T47D (cell line): ENCODE measurements around the gene FCF1.

Experiments
- DNase-seq, 2 experiments: peaks; one replicate each; pipeline versions ENCODE4 v3.0.0 to v3.0.0-alpha.2; 2011 to 2012; ENCODE audit warnings: low read depth in 1 of 2, low spot score in 1 of 2
- JUND ChIP-seq: IDR thresholded peaks from 2 replicates; pipeline ENCODE4 v1.6.1; 2012; ENCODE audit warnings: low read depth
- in situ Hi-C: cut with HindIII; loops from 2 replicates; pipeline ENCODE4 v1.10.0; 2016; ENCODE audit warnings: low sequenced_read_pairs, low pct_unique_long_range_greater_than_20kb

FCF1 gene

DNA sequence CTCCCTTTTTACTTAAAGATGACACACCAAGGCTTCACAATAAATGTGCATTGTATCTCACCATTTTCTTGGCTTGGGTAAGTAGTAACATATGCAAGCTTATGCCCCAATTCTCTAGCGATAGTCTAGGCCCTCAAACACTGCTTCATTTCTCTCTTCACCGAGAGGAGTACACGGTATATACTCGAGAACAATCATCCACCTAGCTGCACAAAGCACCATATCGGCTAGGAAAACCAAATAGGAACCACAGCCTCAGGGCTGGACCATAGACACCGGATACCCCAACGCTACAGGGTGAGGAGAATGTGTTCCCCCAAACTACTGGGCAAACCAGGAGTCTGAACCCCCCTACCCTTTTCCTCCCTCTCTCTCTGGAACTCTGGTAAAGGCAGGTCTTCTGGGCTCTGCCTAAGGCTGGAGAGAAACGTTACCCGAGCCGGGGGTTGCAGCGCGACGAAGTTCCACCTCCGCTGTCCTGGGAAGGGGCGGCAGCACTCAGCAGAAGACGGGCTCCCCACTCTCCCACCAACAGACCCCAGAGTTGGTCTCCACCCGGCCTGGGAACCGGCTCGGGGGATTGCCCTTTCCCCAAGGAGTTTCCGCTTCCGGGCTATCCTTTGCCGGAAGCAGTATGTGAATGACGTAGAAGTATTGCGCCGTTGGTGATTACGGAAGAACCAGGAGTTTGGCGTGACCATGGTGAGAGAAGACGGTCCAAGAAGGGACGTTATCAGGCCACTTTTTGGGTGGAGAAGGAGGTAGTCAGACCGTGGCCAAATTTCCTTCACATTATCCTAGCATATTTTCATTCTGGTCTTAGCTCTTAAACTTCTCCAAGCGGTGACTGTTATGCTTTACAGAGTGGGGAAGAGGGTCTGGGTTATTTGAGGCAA, at the start of gene FCF1, which contains the start of gene AREL1:
TSS of gene FCF1 (plus strand) at position 646 of the 896 bp plus-strand sequence. CDS start at position 700, 54 bp downstream.
TSS of gene AREL1 (minus strand) at position 582 of the 896 bp plus-strand sequence. CDS start 27,465 bp downstream, outside the sequence.
- in situ Hi-C loops: no loop called here
- peak; percentile 87 to 94 for DNase-seq
- no peak for TF ChIP-seq JUND

DNA sequence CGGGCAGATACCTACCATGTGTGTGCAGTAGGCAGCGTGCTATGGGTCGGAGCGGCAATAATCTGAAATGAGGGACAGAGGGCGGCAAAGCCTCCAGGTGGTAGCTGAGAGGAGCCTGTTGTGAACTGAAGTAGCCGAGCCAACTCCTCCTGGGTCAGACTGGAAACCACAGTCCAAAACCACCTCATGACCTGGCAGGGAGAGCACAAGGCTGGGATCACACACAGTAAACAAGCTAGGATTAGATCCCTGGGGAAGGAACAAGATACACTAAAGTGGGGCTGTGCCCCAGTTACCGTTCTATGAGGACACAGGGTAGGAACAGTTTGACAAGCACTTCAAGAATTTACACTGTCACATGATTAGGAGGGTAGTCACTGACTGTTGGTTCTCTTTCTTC, 49.1 kb upstream of the FCF1 start:
- no peak for DNase-seq
- in situ Hi-C loops: no loop called here
- no peak for TF ChIP-seq JUND

DNA sequence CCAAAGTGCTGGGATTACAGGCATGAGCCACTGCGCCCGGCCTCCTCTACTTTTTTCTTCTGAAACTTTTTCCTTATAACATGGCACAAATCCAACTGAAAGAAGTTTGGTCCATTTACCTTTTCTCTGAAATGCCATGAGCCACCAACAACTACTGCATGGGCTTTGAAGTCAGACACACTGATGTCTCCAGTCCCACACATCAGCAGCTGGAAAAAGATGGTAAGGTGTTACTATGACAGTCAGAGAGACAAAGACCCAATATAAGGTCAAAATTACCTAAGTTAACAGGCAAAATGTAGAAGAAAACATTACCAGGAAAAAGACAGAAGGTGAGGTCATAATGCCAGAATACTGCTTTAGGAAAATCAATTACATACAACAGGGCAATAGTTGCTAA, 48.2 kb upstream of the FCF1 start:
- no peak for DNase-seq
- in situ Hi-C loops: no loop called here
- TF ChIP-seq JUND: no peak

DNA sequence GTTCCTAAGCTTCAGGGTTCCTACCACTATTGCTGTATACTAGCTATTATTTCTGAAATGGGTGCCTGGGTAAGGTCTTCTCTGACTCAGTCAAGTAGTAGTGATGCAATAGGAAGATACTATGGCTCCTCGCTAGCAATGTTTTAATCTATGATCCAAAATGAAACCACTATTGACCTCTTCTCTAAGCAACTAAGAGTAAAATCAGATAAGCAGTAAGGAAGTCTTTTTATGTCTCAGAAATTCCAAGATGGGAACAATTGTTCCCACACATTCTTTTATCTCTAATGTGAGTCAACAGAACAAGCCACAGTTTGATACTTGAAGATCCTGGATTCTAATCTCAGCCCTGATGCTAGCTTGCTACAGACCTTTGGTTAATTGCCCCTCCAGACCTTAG, 45.2 kb upstream of the FCF1 start:
- DNase-seq: no peak
- in situ Hi-C loops: no loop called here

GRCh38 chr14:74669256-74669655, 43.7 kb upstream of the FCF1 start:
- DNase-seq: no peak
- TF ChIP-seq JUND: no peak
- in situ Hi-C loops: no loop called here

More for the DNA sequence above, 45.2 kb upstream of the FCF1 start:
- no peak for TF ChIP-seq JUND

- no peak for DNase-seq
- TF ChIP-seq JUND: no peak
- in situ Hi-C loops: no loop called here
Observed at GRCh38 chr14:74669846-74670245, 43.1 kb upstream of the FCF1 start.

- no peak for TF ChIP-seq JUND
- no peak for DNase-seq
- in situ Hi-C loops: no loop called here
Observed at GRCh38 chr14:74670726-74671411, 42.1 kb upstream of the FCF1 start.

DNA sequence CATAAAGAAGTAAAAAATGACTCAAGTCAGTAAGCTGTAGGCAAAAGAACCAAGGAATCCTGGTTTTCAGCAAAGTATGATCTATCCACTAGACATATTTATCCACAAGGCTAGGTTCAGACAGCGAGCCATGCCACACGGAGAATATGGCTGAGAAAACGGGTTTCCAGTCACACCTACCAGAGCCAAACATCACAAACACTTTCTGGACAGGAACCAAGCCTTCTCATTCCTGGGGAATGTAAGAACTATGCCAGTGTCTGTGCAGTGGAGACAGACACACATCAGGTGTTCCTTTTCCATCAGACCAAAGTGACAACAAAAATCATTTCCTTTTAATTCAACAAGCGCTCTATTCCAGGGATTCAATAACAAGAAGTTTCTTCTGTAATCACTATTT, 41.2 kb upstream of the FCF1 start:
- no peak for TF ChIP-seq JUND
- in situ Hi-C loops: no loop called here
- DNase-seq: no peak

- in situ Hi-C loops: no loop called here
- no peak for DNase-seq
- no peak for TF ChIP-seq JUND
Observed at GRCh38 chr14:74673768-74674167, 39.2 kb upstream of the FCF1 start.

- no peak for DNase-seq
- no peak for TF ChIP-seq JUND
- in situ Hi-C loops: no loop called here
Observed at GRCh38 chr14:74675219-74675618, 37.7 kb upstream of the FCF1 start.

GRCh38 chr14:74682169-74682952, 30.6 kb upstream of the FCF1 start:
- DNase-seq: no peak
- no peak for TF ChIP-seq JUND
- in situ Hi-C loops: no loop called here

GRCh38 chr14:74683406-74683805, 29.5 kb upstream of the FCF1 start:
- no peak for DNase-seq
- no peak for TF ChIP-seq JUND
- in situ Hi-C loops: no loop called here
